HG03354 (cell line): ENCODE measurements around the gene ELOVL3.
"Not testable (repeated sequence)": the region's sequence is repeated elsewhere in the genome, so short reads cannot be mapped to it uniquely, and the experiment has no call there.

Experiments
- ATAC-seq: cut with Tn5 transposase; IDR thresholded peaks from one replicate; pipeline ENCODE4 v1.9.1; 2021; ENCODE audit warnings: mild to moderate bottlenecking; ENCODE audit not compliant: unreplicated experiment, poor library complexity, severe bottlenecking

ELOVL3 gene, protein sequence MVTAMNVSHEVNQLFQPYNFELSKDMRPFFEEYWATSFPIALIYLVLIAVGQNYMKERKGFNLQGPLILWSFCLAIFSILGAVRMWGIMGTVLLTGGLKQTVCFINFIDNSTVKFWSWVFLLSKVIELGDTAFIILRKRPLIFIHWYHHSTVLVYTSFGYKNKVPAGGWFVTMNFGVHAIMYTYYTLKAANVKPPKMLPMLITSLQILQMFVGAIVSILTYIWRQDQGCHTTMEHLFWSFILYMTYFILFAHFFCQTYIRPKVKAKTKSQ

DNA sequence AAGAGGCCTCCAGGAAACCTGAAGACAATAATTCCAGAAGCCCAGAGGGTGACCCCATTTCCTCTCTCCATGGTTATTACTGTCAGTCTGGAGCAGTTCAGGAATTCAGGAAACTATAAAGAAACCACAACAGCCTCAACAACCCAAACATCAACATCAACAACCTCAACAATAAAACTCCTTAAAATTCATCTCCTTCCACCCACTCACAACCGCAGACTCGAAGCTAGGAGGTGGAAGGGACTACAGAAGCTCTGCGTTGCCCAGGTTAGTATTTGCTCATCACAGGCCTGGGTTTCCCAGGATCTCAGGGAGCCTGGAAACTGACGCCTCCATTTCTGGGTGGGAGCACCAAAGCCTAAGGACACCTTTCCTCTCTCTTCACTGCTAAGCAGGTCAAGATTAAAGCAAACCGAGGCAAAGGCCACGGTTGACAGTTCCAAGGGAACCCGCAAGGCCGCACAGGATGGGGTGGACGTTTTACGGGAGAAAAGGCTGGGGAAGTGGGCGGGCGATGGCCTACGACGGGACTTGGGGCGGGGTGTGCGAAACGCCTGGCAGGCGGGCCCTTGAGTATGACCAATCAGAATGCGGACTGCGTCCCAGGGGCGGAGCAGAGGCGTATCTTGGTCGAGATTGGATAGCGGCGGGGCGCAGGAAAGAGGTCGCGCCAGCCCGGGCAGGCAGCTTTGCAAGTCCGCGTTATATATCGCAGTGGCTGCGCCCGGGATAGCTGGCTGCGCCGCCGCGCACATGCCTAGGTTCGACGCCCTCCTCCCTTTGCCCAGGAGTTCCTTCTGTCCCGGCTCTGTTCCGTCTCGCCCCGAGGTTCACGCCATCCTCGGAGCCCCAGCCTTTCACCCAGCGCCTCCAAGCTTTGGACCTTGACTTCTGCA, at the start of gene ELOVL3:
TSS of gene ELOVL3 (plus strand) at position 654 of the 896 bp plus-strand sequence. CDS start 250 bp downstream, outside the sequence.
- ATAC-seq: peak; percentile 95

DNA sequence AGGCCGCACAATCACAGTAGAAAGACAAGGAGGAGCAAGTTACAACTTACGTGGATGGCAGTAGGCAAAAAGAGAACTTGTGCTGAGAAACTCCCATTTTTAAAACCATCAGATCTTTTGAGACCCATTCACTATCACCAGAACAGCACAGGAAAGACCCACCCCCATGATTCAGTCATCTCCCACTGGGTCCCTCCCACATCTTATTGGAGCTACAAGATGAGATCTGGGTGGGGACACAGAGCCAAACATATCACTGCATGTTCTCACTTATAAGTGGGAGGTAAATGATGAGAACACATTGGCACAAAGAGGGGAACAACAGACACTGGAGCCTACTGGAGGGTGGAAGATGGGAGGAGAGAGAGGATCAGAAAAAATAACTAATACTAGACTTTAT, 41.5 kb upstream of the ELOVL3 start:
- ATAC-seq: no peak

DNA sequence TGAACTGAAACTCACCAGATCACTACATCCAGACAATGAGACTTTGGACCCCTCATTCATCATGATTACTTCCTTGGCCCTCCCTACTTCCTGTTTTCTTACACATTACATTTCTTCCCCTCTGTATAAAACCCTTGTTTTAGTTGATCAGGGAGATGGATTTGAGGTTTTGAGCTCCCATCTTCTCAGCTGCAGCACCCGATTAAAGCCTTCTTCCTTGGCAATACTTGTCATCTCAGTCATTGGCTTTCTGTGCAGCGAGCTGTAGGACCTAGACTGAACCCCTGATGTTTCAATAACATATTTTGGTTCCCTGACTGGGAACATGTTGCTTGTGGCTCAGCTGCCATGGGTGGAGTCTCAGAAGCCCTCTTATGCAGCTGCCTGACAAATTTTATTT, 40.8 kb upstream of the ELOVL3 start:
- ATAC-seq: no peak

DNA sequence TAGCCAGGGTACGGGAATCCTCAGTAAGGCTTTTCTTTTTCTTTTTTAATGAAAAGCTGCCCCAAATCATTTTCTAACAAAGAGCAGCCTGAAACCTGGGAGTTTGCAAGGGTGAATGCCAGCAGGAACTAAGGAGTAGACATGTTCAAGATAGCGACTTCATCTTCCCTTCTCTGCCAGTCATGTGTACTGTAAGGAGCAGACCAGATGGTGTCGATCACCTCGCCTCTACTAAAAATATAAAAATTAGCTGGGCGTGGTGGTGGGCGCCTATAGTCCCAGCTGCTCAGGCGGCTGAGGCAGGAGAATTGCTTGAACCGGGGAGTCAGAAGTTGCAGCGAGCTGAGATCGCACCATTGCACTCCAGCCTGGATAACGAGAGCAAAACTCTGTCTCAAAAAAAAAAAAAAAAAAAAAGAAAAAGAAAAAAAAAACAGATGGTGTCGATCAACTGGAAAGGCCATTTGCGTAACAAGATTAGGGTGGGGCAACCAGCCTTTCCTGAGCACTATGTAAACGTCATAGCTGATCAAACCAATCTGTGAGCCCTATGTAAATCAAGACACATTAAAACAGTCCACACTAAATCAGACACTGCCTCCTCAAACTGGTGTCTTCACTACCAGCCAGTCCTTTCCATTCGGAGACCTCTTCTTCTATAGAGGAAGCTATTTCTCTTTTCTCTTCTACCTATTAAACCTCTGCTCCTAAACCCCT, 40.1 kb upstream of the ELOVL3 start:
- no peak for ATAC-seq

DNA sequence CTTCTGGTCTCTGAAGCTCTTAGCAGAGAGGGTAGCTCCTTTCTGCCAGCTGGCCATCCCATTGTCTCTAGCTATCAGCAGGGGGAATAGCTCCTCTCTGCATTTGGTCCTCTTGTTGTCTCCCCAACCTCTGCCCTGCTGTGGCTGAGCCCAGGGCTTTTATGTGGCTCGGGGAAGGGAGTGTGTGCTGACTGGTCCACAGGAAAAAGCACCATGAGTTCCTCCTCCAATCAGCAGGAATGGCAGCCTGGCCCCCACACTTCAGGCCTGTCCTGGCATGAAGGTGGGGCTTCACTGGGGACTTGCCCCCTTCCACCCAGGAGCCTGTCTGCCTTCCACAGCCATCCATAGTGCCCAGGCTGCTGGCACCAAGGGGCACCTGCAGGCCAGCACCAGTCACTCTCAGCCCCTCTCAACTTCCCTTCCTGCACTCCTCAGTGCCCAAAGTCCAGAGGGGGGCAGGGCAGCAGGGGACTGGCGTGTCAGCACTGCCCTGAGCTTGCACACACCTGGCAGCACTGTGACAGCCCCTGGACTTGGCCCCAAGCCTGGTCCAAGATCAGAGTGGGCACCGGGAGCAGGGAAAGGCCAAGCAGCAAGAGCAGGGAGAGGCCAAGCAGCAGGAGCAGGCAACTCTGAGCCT, 37.7 kb upstream of the ELOVL3 start:
- ATAC-seq: no peak

DNA sequence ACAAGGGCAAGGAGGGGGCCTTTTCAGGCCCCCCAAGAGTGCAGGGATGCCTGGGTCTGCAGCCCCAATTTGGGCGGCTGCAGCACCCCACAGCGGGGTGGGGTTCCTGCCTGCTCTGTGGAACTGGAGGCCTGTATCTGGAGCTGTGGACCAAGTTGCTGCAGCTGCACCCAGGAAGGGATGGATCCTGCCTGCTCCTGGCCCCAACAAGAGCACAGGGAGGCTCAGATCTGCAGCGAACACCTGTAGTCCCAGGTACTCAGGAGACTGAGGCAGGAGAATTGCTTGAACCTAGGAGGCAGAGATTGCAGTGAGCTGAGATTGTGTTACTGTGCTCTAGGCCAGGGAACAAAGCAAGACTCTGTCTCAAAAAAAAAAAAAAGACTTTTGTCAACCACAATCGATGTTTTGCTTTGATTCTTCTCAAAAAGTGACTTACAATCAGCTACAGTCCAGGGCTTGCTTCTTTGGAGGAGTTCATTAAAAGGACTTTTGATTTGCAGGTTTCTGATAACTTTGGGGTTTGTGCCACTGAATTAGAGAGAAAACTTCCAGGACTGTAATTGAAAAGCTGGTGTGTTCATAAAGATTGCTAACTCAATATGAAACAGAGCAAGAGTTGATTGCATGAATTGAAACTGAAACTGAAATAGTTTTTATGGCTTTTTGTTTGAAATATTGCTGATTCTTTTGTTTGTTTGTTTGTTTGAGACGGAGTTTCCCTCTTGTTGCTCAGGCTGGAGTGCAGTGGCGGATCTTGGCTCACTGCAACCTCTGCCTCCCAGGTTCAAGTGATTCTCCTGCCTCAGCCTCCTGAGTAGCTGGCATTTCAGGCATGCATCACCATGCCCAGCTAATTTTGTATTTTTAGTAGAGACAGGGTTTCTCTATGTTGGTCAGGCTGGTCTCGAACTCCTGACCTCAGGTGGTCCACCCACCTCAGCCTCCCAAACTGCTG, 36.9 kb upstream of the ELOVL3 start:
- not testable (repeated sequence) for ATAC-seq

DNA sequence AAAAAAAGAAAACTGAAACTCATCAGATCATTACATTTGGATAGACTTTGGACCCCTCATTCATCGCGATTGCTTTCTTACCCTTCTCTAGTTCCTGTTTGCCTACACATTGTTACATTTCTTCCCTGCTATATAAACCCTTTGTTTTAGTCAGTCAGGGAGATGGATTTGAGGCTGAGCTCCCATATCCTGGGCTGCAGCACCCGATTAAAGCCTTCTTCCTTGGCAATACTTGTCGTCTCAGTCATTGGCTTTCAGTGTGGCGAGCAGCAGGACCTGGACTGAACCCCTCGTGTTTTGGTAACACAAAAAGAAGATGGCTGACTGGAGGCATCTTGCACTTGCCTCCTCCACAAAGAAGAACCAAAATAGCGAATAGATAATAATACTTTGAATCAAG, 34.1 kb upstream of the ELOVL3 start:
- ATAC-seq: no peak

DNA sequence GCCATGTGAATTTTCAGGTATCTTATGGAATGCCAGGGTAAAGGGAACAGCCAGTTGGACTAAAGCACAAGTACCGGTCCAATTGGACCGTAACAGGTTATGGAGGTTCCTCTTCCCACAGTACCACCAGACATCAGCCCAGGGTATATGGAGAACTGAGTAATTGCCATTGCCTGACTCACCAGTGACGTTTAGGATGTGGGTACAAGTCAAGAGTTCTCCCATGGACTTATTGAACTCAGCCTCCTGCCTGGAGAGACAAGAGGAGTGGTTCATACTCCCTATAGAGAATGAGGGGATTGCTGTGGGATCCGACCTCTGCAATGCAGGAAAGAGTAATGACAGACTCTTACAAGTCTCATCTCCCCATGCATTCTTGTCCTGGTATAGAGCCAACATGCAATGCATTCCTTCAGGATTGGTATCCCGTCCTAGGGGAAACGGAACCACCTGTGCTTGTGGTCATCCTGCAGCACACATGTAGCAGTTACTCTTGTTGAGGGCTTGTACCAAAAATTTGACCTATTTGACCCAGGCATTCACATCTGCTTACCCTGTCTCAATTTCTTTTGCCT, 30.7 kb upstream of the ELOVL3 start:
- ATAC-seq: no peak

DNA sequence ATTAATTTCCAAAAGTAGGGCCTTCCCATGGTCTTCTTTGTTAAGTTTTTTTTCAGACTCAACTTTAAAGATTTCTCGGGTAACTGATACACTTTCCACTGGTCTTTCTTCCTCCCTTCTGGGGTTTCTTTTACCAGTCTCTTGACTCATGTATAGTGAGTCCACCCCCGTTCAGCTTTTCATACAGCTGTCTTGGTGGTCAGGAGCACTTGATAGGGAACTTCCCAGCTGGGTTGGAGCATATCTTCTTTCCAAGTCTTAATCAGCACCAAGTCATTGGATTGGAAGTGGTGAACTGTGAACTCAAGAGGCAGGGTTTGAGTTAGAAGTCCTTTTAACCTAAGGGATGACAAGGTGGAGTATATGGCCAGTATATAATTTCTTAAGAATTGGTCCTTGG, 29.2 kb upstream of the ELOVL3 start:
- no peak for ATAC-seq

DNA sequence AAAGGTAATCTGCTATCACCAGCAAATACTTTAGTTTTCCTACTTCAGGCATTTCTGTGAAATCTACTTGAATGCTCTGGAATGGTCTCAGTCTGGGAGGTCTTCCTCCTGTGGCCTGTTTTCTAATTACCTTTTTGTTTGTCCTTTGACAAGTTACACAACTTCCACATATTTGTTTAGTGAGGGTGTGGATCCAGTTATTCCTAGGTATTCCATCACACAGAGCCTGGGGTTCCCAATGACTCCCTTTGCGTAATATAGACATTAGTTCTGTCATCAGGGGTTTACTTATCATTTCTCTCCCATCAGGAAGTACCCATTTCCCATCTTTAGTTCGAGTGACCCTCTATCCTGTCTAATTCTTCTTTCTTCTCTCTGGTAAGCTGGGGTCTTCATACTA, 28.1 kb upstream of the ELOVL3 start:
- ATAC-seq: no peak

DNA sequence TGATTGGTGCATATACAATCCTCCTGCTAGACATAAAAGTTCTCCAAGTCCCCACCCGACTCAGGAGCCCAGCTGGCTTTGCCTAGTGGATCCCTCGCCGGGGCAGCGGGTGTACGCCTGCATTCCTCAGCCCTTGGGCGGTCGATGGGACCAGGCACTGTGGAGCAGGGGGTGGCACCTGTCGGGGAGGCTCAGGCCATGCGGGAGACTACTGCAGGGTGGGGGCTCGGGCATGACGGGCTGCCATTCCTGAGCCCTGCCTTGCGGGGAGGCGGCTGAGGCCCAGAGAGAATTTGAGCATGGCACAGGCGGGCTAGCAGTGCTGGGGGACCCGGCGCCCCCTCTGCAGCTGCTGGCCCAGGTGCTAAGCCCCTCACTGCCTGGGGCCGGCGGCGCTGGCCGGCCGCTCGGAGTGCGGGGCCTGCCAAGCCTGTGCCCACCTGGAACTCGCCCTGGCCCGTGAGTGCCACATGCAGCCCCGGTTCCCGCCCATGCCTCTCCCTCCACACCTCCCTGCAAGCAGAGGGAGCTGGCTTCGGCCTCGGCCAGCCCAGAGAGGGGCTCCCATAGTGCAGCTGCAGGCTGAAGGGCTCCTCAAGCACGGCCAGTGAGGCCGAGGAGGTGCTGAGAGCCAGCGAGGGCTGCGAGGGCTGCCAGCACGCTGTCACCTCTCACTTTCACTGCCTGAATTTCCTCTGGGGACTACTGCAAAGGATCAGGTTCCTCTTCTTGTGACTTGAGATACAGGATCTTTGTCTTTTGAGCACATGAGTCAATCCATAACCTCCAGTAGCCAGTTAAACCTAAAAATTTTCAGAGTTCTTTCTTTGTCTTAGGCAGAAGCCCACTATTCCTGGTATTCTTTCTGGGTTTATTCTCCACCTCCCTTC, 25.1 kb upstream of the ELOVL3 start:
- ATAC-seq: no peak

DNA sequence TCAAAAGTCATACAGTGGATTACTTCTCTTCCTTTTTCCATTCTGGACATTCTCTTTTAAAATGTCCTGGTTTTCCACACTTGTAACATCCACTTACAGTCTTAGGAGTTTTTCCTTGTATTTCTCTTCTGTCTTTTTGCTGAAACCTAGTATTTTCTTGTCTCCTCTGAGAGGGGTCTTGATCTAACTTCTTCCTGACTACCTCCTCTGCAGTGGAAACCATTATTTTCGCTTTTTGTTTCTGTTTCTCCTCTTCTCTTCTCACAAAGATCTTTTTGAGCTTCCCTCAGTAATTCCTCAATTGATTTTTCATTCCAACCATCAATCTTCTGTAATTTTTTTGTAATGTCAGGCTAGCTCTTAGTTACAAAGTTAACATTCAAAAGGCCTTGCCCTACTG, 23.7 kb upstream of the ELOVL3 start:
- no peak for ATAC-seq

DNA sequence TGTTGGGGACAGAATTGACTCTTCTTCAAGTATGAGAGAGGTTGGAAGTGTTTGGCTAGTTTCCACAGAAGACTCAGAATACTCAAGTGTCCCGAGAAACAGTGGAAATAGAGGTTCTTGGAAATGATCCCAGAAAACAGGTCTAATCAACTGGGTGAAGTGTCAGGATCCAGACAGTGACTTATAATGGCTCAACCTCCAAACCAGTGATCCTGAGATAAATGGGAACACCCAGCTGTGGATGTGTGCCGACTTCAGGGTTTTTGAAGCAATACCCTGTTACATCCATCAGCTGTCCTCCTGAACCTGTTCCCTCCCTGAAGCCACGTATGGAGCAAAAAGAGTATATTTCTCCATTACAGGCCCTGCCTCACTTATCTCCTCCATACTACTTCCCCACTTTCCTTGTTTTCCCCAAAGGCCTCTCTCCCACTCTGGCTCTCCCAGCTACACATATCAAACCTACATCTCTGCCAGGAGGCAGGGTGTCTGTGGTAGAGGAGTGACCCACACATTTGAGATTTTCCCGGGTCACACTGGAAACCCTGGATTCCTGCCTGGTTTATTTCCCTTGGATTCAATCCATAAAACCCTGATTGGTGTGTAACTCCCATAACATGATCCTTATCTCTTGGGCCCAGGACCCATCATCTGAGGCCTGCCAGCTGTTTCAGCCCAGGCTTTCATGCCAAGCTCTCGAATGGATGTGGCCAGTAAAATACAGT, 17.6 kb upstream of the ELOVL3 start:
- no peak for ATAC-seq

DNA sequence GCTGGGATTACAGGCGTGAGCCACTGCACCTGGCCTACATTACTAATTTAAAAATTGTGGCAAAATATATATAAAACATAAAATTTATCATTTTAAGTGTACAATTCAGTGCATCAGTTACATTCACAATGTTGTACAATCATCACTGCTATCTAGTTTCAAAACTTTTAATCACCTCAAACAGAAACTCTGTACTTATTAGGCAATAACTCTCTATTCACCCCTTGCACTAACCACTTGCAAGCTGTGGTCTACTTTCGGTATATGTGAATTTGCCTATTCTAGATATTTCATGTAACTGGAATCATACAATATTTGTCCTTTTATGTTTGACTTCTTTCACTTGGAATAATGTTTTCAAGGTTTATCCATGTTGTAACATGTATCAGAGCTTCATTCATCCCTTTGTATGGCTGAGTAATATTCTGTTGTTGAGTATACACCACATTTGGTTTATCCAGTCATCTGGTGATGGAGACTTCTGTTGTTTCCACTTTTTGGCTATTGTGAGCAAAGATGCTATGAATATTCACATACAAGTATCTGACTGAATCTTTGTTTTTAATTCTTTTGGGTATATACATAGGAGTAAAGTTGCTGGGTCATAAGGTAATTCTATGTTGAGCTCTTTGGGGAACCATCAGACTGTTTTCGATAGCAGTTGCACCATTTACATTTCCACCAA, 14.3 kb upstream of the ELOVL3 start:
- ATAC-seq: no peak

DNA sequence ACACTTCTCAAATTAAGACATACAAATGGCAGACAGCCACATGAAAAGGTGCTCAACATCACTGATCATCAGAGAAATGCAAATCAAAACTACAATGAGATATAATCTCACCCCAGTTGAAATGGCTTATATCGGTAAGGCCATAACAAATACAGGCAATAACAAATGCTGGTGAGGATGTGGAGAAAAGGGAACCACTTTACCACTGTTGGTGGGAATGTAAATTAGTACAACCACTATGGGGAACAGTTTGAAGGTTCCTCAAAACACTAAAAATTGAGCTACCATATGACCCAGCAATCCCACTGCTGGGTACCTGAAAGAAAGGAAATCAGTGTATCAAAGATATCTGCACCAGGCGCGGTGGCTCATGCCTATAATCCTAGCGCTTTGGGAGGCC, 12.5 kb upstream of the ELOVL3 start:
- not testable (repeated sequence) for ATAC-seq

DNA sequence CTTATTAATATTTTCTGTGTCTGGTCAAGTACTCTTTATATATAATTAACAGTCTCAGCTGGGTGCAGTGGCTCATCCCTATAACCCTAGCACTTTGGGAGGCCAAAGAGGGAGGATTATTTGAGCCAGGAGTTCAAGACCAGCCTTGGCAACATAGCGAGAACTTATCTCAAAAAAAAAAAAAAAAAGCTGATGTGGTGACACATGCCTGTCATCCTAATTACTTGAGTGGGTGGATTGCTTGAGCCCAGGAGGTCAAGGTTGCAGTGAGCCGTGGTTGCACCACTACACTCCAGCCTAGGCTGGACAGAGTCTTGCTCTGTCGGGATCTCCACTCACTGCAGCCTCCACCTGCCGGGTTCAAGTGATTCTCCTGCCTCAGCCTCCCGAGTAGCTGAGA, 6.7 kb upstream of the ELOVL3 start:
- ATAC-seq: no peak

DNA sequence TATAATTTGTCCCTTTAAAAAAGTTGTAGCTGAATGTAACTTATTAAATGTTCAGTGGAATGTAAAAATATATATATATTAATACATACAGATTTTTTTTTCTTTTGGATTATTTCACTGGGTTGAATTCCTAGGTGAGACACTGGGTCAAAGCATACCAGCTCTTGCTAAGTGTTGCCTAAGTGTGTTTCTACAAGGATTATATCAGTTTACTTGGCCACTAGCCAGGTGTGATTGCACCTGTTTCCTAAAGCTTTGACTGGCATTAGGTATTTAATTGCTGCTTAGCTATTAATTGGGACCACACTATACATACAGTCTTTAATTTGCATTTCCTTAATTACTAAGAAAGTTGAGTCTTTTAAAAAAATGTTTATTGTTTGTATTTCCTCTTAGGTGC, 5.5 kb upstream of the ELOVL3 start:
- ATAC-seq: no peak
